ENCODE data around the gene SCYGR6.
"Not testable (repeated sequence)": the region's sequence is repeated elsewhere in the genome, so short reads cannot be mapped to it uniquely, and the experiment has no call there.

SCYGR6 gene

GRCh38 chr2:227739351-227739750 lies 14.8 kb upstream of the SCYGR6 start:
- in situ Hi-C loops (cut with MboI; ENCODE audit: low sequenced_read_pairs, unreplicated experiment): no loop called here
- DNase-seq (ENCODE audit: low spot score): no peak
- no peak for TF ChIP-seq CTCF (IDR thresholded peaks at IDR 0.05; ENCODE audit: borderline replicate concordance, control extremely low read depth, extremely low read depth, insufficient read depth, missing control alignments)

GRCh38 chr2:227728035-227728434 lies 3.5 kb upstream of the SCYGR6 start, which contains the start of gene SCYGR7:
Gene SCYGR7, plus strand, starts transcription at chr2:227728335. Its CDS starts 0 bp downstream, at chr2:227728335.
- TF ChIP-seq CTCF (IDR thresholded peaks at IDR 0.05; ENCODE audit: borderline replicate concordance, control extremely low read depth, extremely low read depth, insufficient read depth, missing control alignments): no peak
- in situ Hi-C loops (cut with MboI; ENCODE audit: low sequenced_read_pairs, unreplicated experiment): no loop called here
- no peak for DNase-seq (ENCODE audit: low spot score)

DNA sequence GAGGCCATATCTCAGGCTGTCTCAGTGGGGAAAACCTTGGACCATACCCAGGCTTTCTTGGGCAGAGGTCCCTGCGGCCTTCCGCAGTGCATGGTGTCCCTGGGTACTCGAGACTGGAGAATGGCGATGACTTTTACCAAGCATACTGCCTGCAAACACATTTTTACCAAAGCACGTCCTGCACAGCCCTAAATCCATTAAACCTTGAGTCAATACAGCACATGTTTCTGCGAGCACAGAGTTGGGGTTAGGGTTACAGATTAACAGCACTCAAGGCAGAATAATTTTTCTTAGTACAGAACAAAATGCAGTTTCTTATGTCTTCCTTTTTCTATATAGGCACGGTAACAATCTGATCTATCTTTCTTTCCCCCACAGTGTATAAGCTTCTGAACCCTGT lies 1.7 kb downstream of the SCYGR6 start:
- in situ Hi-C loops (cut with MboI; ENCODE audit: low sequenced_read_pairs, unreplicated experiment); DNase-seq (ENCODE audit: low spot score): not testable (repeated sequence)

DNA sequence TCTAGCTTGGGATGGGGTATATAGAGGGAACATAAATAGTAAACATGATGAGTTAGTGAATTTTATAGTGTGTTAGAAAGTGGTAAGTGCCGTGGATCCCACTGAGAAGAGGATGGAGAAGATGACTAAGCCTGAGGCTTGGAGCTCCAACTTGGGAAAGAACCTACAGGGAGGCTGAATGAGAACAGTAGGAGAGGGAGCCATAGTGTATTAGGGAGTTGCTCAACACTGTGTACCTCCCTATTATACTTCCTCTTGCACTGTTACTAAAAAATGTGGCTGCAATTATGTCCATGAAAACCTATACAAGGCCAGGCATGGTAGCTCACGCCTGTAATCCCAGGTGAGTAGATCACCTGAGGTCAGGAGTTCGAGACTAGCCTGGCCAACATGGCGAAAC lies 3.9 kb downstream of the SCYGR6 start:
- in situ Hi-C loops (cut with MboI; ENCODE audit: low sequenced_read_pairs, unreplicated experiment): no loop called here
- TF ChIP-seq CTCF (IDR thresholded peaks at IDR 0.05; ENCODE audit: borderline replicate concordance, control extremely low read depth, extremely low read depth, insufficient read depth, missing control alignments): no peak
- no peak for DNase-seq (ENCODE audit: low spot score)

- in situ Hi-C loops (cut with MboI; ENCODE audit: low sequenced_read_pairs, unreplicated experiment): no loop called here
- TF ChIP-seq CTCF (IDR thresholded peaks at IDR 0.05; ENCODE audit: borderline replicate concordance, control extremely low read depth, extremely low read depth, insufficient read depth, missing control alignments): no peak
Observed at GRCh38 chr2:227719641-227720040, 4.9 kb downstream of the SCYGR6 start.

GRCh38 chr2:227717687-227718567 lies 6.6 kb downstream of the SCYGR6 start, which contains the start of gene SLC19A3:
Gene SLC19A3, minus strand, starts transcription at chr2:227718028. Its CDS starts 15,710 bp downstream, at chr2:227702318.
- in situ Hi-C loops (cut with MboI; ENCODE audit: low sequenced_read_pairs, unreplicated experiment): no loop called here
- no peak for DNase-seq (ENCODE audit: low spot score)
- no peak for TF ChIP-seq CTCF (IDR thresholded peaks at IDR 0.05; ENCODE audit: borderline replicate concordance, control extremely low read depth, extremely low read depth, insufficient read depth, missing control alignments)

More at GRCh38 chr2:227719641-227720040, 4.9 kb downstream of the SCYGR6 start:
- DNase-seq (ENCODE audit: low spot score): no peak

GRCh38 chr2:227716501-227716900 lies 8.1 kb downstream of the SCYGR6 start:
- TF ChIP-seq CTCF (IDR thresholded peaks at IDR 0.05; ENCODE audit: borderline replicate concordance, control extremely low read depth, extremely low read depth, insufficient read depth, missing control alignments): no peak
- in situ Hi-C loops (cut with MboI; ENCODE audit: low sequenced_read_pairs, unreplicated experiment): no loop called here
- DNase-seq (ENCODE audit: low spot score): no peak
